Stimulated activated CD8-positive, alpha-beta memory T cell treated with anti-CD3 and anti-CD28 coated beads, Interleukin-2, amount 100 ng/mL, for 1 hour (primary cell): Measurements from ENCODE around the gene SH3PXD2A.
"Not testable (repeated sequence)": the region's sequence is repeated elsewhere in the genome, so short reads cannot be mapped to it uniquely, and the experiment has no call there.

Source experiments
- DNase-seq, 2 donors: peaks; one replicate each; pipeline ENCODE4 v3.0.0-alpha.2; 2020; ENCODE audit warnings: low read depth in 2 of 2

SH3PXD2A gene

DNA sequence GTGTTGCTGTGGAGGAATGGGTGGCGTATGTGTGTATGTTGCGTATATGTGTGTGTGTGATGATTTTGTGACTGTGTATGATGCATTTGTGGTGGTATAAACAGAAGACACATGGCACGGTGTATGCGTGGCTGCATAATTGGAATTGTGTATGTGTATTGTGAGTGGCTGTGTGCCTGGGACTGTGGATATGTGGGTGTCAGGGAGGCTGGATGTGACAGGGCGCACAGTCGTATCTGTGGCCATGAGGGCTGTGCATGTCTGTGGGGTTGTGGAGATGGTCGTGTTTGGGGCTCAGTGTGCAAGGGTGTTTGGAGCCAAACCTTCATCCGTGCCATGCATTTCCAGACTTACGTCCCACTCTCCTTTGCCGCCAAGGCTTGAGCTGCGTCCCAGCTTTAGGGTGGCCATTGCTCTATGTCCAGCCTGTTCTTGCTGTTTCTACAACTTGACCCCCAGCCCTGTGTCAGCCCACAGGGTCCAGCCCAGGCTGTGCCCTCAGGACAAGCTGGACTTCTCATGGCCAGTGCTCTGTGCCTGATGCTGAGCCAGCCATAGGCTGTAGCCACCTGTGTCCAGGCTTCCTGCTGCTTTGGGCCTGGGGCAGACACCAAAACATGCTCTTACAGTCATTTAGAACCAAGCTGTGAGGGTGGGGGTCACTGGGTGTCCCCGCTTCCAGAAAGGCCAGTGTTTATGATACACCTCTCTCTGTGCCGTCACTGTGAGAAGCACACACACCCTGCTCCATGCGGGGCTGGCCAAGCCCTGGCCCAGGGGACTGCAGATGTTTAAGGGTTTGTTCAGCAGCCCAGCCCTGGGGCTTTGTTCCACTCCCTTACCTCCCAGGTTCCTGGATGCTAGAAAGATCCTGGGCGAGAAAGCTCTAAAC is 234.2 kb downstream of the SH3PXD2A start:
- DNase-seq, result no peak

DNA sequence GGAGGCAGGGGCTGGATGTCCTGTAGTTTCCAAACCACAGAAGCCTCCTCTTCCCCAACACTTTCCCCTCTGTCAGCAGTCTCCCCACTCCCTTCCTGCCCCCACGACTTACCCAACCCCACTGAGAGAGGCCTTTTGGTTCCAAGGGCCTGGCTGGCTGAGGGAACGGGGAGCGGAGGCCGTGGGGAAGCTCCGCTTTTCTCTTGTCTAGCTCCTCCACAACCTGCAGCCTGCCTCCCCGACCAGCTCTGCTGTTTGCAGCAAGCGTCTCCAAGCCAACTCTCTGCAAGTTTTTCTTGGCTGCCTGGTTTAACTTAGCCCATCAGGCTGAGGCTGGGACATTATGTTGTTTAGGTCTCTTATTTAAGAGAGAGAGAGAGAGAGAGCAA is 235.0 kb downstream of the SH3PXD2A start:
- DNase-seq, result no peak

DNA sequence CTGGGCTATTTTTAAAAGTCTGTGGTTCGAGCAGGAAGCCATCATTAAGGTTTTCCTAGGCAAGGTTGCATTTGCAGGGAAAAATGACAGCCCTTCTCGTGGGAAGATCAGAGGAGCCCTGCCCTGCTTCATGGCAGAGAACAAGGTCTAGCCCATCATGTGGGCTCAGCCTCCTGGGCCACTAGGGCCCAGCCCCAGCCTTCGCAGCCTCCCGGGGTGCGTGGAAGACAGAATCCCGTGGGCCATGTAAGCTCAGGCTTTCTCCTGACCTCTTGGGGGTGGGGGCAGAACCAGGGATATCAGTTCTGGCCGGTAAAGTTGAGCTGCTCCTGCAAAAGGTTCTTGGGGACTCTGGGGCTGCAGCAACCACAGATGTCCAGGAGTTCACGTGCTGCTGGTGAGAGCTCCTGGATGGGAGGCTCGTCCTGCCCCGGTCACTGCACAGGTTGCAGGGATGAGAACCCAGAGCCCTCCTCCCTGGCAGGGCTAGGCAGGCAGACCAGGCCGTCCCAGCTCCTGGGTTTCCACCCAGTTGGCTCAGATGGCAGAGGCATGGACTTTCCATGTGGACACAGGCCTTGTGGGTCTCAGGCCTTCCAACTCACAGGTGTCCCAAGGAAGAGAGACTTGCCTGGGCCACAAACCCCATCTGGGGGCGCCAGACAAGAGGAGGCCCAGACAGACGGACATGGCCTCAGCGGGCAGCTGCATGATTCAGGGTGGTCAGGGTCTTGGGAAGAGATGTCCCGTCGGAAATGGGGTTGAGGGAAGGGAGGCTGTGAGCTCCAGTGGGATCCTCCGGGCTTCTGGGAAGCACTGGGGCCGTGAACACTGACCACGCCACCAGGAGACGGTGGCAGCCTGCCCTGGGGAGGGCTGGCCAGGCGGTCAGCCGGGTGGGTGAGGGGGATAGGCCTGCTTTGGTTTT is 235.7 kb downstream of the SH3PXD2A start:
- no peak for DNase-seq

GRCh38 chr10:103618575-103619423 is 236.6 kb downstream of the SH3PXD2A start:
- no peak for DNase-seq

GRCh38 chr10:103617602-103618385 is 237.6 kb downstream of the SH3PXD2A start:
- no peak for DNase-seq

GRCh38 chr10:103616705-103617601 is 238.4 kb downstream of the SH3PXD2A start:
- no peak for DNase-seq

GRCh38 chr10:103614306-103615158 is 240.8 kb downstream of the SH3PXD2A start:
- DNase-seq, result no peak

DNA sequence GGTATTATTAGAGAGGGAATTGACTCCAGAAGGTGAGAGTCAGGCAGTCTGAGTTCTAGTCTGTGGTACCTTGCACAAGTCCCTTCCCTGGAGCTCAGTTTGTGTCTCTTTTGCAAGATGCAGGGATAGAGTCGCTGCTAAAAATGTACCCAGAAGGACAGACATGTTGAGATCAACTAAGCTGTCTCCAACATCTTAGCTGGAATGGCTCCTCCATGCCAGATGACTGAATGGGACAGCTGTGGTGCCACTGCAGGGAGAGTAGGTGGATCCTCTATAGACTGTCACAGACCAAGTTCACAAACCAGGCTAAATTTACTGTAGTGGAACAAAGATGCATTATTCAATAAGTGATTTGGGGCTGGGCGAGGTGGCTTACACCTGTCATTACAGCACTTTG is 241.8 kb downstream of the SH3PXD2A start:
- no peak for DNase-seq

- DNase-seq, result no peak
Measured at GRCh38 chr10:103612462-103613365, 242.7 kb downstream of the SH3PXD2A start.

DNA sequence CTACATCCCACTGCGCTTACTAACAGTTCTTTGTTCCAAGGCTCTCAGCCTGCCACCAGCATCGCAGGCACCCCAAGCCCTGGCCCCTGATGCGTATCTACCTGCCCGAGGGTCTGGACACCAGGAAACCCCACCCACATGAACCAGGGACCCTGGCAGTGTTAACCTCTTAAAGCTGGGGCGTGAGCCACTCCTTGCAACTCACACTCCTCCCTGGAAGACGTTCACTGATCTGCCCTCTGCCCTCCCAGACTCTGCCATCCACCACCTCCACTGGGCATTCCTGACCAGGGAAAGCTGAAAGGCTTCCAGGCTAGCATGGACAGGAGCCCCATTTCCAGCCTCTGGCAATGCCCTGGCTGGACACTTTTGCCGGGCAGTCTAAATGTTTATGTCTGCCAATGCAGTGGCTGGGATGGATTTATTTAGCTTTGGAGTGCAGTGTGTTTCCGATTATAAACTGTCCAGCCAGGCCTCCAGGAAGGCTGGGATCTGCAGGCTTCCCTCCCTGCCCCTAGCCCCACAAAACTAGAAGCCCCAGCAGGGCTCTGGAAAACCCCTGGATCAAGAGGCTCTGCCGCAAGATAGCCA is 244.4 kb downstream of the SH3PXD2A start:
- no peak for DNase-seq

DNA sequence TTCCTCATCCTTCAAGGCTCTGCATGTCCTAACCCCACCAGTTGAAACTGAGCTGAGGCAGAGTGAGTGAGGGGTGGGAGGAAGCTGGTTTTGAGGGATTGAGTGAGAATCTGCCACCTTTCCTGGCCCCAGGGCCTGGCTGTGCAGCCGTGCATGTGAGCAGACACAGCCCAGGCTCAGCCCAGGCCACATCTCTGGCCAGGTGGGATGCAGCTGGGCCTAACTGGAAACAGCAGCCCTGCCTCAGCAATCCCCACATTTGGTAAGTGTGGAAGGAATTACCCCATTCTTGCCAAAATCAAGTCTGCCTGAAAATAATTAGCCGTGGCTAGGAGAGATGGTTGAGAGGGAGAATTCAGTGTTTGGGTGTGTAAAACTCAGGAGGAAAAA is 245.3 kb downstream of the SH3PXD2A start:
- DNase-seq, result no peak

- no peak for DNase-seq
Measured at GRCh38 chr10:103609231-103610082, 245.9 kb downstream of the SH3PXD2A start.

GRCh38 chr10:103608056-103608455 is 247.3 kb downstream of the SH3PXD2A start:
- DNase-seq, result not testable (repeated sequence)

GRCh38 chr10:103607051-103607450 is 248.3 kb downstream of the SH3PXD2A start:
- DNase-seq, result not testable (repeated sequence)

GRCh38 chr10:103606097-103606438 is 249.3 kb downstream of the SH3PXD2A start:
- DNase-seq, result not testable (repeated sequence)

GRCh38 chr10:103605359-103606096 is 249.8 kb downstream of the SH3PXD2A start:
- peak; percentile 14 to 18 for DNase-seq
